ENCODE measurements around the gene GATA3.

The GATA3 gene

DNA sequence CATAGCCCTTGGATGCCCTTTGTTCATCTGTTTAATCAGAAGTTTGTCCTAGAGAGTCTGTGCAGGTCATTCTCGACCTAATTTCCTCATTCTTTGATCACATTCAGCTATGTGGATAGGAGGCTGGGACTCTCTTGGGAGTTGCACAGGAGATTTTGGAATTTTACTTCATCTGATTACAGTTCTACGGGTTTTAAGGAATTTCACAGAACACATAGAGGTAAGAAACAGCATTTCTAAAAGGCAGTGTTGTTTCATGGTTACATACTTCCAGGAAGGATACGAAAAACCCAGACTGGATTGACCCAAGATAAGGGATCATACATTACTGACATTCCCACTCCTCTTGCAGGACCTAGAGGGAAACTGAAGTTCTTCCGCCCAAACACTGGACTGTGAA is 45.9 kb downstream of the GATA3 start:
- DNase-seq (ENCODE audit: low read depth), result no peak

DNA sequence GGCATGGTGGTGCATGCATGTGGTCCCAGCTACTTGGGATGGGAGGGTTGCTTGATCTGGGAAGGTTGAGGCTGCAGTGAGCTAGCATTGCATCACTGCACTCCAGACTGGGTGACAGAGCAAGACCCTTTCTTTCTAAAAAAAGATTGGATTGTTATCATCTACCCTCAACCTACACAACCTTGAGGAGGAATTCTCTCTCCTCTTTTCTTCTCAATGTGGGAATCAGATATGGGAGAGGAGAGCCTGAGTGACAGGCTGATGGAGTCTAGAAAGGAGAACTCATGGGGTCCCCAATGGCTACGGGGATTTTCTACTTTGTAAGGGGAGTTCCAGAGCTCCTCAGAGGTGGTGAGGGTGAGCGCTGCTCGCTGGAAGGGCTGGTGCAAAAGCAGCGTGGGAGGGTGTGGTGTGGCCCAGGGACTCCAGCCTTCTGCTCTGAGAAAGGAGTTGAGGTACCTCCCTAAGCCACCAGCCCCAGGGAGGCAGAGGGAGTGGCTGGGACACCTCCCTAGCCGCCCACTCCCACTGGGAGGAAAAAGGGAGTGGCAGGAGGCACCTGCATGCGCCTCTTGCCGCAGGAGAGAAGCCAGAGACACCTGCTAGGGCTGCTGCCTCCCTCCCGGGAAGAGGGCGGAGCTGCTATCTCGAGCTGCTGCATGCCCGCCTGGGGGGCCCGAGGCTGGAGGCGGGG is 48.4 kb downstream of the GATA3 start:
- DNase-seq (ENCODE audit: low read depth), result no peak

DNA sequence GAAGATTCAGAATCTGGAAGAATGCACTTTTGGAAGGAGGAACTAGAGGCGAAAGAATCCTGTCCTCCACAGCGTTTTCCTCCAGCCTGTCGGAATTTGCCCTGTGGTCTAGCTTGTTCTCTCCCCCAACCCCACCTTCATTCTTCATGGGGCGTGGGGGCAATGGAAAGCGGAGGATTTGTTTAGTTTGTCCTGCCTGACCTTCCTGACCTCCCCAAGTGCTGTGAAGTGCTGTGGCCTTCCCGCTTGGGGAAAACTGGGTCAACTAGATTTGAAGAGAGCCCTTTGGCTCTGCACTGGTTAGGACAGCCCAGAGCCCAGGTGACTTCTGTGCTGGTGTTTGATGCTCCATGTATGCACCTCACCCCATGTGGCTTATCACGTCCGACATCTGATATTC is 49.1 kb downstream of the GATA3 start:
- no peak for DNase-seq (ENCODE audit: low read depth)

DNA sequence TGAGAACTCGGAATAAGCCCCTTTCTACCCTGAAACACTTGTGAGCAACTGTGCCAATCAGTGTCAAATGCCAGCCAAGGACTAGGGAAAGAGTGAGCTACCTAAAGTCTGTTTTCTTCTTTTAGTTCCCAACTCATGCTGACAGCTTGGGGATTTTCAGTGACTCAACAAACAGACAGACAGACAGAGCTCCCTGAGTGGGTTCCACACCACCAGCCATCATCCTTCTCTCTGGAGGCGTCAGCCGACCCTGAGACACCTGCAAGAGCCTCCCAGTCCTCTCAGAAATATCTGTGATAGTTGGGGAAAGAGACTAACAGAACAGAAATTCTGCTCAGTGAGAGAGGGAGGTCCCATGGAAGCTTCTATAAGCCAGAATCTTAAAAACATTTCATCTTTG is 49.5 kb downstream of the GATA3 start:
- no peak for DNase-seq (ENCODE audit: low read depth)

DNA sequence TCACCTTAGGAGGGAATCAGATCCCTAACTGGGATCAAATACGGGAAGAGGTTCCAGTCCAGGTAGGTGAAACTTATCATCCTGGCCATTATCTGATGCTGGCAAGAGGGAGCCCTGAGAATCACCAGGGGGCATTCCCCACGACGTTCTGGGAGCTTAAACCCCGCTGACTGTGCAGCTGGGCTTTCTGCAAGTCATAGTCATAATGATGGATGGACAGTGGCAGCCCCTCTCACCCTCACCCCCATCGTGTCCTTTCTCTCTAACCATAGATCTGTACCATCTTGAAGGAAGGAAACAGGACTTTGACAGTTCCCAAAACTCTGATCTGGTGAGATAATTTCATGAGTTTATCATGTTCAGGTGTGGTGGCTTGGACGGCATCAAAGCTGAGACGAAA is 50.2 kb downstream of the GATA3 start:
- DNase-seq (ENCODE audit: low read depth), result no peak

DNA sequence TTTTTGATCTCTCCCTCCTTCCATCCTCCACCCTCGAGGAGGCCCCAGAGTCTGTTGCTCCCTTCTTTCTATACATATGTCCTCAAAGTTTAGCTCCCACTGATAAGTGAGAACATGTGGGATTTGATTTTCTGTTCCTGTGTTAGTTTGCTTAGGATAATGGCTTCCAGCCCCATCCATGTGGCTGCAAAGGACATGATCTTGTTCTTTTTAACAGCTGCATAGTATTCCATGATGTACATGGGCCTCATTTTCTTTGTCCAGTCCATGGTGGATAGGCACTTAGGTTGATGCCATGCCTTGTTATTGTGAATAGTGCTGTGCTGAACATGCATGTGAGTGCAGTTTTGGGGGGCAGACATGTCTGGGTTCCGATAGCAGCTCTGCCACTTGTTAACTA is 51.4 kb downstream of the GATA3 start:
- DNase-seq (ENCODE audit: low read depth), result no peak

DNA sequence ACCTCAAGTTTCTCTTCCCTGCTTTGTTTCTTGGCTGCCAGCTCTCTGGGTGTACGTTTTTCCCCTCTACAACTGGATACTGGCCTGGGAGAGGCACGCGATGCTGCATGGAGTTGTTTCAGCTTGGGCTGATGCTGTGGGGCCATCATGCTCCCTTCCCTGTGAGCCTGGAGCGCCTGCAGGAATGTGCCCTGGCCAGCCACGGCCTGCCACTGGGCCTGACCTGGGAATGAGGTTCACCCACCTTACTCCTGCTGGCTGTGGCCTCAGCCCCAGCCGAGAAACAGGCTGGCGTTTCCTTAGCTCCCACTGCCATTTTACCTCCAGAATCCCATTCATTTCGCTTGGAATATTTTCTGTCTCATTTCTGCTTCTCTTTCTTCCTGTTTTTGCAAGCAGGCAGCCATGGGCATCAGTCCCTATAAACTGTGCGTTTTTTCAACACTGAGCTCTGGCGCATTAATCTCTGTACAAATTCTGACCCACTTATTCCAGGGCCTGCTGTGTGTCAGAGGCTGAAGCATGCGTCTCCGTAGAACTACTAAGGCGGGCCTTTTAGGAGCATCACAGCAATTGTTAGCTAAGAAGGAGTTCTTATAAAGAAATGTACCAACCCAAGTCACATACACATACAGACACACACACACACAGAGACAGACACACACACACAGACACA is 57.9 kb downstream of the GATA3 start:
- DNase-seq (ENCODE audit: low read depth), result no peak

DNA sequence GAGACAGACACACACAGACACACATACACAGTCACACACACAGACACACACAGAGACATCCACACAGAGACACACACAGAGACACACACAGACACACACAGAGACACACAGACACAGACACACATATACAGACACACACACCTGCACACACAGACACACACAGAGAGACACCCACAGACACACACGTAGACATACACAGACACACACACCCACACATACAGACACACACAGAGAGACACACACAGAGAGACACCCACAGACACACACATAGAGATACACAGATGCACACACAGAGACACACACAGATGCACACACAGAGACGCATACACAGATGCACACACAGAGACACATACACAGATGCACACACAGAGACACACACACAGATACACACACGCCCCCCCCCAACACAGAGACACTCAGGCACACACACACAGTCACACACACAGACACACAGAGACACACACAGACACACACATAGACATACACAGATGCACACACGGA is 58.5 kb downstream of the GATA3 start:
- DNase-seq (ENCODE audit: low read depth), result no peak

DNA sequence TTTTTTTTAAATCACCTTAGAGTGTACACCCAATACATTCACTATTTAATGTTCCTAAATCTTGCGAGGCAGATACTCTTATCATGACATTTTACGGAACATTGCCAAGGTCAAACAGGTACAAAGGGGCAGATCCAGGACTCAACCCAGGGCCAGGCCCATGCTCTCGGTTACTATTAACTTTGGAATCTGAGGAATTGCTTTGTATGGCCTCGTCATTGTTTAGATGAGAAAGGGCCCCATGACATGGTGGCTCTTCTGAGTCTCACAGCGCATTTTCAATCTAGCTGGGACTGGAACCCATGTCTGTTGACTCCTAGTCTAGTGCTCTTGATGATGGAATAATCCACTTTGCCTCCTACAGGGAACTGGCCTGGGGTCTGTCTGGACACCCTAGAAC is 59.1 kb downstream of the GATA3 start:
- DNase-seq (ENCODE audit: low read depth), result no peak

DNA sequence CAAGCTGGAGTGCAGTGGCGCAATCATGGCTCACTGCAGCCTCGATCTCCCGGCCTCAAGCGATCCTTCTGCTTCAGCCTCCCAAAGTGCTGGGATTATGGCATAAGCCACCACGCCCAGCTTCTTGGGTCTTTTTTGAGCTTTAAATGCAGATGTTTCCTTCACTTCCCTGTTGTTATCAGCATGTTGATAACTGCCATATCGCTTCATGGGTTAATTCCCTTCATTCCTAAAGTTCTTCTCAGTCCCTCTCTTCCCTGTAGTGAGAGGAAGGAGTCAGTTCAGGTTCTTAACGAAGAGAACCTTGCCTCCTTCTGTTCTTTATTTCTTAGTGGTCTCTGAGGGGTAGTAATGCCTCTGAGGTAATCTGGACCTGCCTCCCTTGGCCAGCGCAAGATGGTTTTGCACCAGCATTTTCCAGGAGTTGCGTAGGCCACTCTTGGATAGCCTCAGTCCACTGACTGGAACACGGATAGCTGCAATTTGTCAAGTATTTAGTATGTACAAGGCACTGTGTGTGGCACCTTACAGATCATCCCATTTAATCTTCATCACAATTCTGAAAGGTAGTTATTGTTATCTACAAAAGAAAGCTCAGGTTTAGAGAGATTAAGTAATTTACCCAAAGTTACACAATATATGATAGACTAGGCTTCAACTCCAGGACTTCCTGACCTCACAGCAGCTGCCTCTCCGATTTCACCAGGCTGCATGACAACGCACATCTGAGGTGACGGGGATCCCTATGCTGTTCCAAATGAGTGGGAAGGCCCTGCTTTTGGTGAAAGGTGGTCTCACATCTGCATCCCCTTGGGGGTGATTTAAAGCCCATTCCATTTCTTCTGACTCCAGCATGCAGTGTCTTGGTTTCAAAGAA is 60.5 kb downstream of the GATA3 start:
- no peak for DNase-seq (ENCODE audit: low read depth)

DNA sequence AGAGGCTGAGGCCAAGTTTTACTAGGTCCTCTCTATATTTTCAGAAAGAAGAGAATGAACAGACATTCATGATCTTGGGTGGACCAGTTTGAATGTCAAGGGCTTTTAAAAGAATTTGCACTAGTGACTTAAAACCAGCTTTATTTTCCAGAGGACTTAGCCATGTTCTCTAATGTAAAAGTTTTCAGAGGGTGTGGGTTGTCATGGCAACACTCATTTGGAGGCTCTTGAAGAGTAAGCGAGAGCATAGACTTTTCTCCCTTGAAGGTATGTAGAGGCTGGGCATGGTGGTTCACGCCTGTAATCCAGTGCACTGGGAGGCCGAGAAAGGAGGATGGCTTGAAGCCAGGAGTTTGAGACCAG is 61.1 kb downstream of the GATA3 start:
- no peak for DNase-seq (ENCODE audit: low read depth)

DNA sequence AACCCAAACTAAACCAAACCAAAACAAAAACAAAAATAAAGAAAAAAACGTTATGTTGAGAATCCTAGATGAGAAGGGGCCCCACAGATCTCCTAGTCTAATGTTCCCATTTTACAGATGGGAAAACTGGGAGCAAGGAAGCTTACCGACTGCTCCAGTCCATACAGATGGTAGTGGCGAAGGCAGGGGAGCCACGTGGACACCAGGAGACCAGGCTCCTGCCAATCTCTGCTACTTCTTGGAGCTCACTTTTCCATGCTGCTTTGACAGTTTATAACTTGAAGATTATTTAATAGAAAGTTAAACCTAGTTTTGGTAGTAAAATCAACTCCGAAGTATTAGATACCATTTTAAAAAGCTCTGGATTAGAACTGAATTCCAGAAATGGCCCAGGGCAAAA is 62.0 kb downstream of the GATA3 start:
- no peak for DNase-seq (ENCODE audit: low read depth)

DNA sequence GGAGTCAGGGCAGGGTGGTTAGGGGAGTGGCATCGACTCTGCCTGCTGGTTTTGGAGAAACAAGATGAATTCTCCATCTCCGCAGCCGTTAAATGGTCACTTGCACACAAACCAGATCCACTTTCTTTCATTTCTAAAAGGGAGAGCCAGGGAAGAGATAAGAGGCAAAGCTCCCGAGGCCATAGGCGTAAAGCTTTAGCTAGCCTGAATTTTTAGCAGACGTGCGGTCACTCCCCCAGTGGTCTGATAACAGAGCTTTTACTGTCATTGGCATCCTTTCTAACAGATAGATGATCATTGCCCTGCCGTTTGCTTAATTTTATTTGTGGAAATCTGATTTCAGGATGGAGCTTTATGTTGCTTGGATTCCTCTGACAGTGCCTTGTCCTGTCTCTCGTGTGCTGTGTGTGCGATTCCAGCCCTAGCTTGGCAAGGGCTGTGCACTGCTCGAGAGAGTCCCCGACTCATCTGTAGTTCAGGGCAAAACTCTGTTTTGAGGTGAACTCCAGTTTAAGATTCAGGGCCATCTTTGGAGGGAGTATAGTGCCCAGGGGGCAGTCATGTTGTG is 62.5 kb downstream of the GATA3 start:
- DNase-seq (ENCODE audit: low read depth), result no peak

DNA sequence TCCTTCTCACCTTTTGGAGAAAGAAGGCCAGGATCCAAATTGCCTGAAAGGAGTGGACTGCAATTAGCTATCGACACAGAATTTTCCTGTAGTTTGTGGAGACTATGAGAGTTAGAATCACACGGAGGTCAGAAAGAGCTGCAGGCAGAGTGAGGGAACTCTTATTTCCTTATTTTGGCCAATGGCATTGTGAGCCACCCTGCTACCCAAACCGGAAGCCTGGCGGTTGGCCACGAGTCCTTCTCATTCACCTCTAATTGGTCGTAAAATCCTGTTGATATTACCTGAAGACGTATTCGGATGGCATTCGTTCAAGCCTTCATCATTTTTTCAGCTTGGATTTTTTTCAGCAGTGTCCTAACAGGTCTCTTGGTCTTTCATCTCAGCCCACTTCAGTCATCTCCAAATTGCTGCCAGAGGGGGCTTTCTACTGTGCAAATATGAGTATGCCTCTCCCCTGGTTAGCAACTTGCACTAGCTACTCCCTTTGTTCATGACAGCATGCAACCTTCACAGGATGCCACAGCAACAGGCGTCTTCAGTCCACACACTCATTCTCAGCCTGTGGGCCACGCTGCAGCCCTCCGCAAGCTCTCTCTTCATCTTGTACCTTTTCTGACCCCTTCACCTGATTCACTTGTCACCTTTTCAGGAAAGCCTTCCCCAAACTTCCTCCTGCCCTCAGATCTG is 66.9 kb downstream of the GATA3 start:
- no peak for DNase-seq (ENCODE audit: low read depth)

DNA sequence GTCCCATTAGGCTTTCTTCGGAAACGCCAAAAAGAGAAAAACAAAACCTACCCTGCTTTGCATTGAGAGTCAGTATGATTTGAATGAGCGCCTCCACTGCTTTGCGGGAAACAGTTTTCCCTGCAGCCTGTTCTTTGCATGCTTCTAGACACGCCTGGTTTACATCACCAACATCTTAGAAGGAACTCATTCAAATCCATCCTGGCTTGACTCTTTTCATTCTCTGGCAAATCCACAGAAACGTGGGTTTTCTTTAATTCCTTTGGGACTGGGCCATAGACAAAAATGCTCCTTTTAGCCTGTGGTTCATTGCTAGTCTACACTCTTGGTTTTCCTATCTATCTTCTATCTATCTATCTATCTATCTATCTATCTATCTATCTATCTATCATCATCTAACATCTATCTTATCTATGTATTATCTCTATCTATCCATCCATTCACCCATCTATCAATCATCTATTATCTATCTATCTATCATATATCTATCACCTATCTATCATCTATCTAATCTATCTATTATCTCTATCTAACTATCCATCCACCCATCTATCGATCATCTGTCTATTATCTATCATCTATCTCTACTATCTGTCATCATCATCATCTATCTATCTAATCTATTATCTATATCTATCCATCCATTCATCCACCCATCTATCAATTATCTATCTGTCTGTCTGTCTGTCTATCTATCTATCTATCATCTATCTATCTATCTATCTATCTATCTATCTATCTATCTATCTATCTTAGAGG is 68.3 kb downstream of the GATA3 start:
- DNase-seq (ENCODE audit: low read depth), result no peak

DNA sequence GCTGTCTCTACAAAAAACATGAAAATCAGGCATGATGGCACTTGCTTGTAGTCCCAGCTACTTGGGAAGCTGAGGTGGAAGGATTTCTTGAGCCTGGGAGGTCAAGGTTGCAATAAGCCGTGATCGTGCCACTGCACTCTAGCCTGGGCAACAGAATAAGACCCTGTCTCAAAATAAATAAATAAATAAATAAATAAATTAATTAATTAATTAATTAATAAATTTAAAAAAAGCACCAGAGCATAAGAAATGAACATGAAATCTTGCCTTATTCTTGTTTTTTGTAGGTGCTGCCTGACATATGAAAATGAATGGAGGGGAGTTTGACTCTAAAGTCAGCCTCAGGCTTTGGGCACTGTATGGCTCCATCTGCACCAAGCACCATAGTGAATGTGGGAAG is 69.9 kb downstream of the GATA3 start:
- DNase-seq (ENCODE audit: low read depth), result no peak
